Left renal pelvis (tissue), 4 donors: ENCODE measurements around the gene ZNF319. TPM values are rescaled to one million over a fixed set of nuclear protein-coding genes. Genes with fewer than 3 reads are reported as not detected.
"Not testable (repeated sequence)": the region's sequence is repeated elsewhere in the genome, so short reads cannot be mapped to it uniquely, and the experiment has no call there.

ENCODE experiments used
- DNase-seq, 4 donors: peaks; one replicate each; pipeline ENCODE4 v3.0.0-alpha.2; 2013; ENCODE audit warnings: low read depth in 4 of 4, low spot score in 3 of 4
- polyA plus RNA-seq, 4 donors: library from polyadenylated mRNA; unstranded; fragments of 120-200 nt; gene quantifications; one replicate each; pipeline ENCODE4 v1.2.1, GENCODE V29; 2013; ENCODE audit not compliant: insufficient read length in 4 of 4

ZNF319 gene
- polyA plus RNA-seq, 4 donors = 9.5 to 12.9 (median 10.5) TPM

GRCh38 chr16:58022601-58023371 lies 22.3 kb upstream of the ZNF319 start:
- no peak for DNase-seq

GRCh38 chr16:58021661-58022551 lies 21.4 kb upstream of the ZNF319 start:
- DNase-seq = no peak

- DNase-seq = no peak
These were observed 20.4 kb upstream of the ZNF319 start for GRCh38 chr16:58020628-58021521.

DNA sequence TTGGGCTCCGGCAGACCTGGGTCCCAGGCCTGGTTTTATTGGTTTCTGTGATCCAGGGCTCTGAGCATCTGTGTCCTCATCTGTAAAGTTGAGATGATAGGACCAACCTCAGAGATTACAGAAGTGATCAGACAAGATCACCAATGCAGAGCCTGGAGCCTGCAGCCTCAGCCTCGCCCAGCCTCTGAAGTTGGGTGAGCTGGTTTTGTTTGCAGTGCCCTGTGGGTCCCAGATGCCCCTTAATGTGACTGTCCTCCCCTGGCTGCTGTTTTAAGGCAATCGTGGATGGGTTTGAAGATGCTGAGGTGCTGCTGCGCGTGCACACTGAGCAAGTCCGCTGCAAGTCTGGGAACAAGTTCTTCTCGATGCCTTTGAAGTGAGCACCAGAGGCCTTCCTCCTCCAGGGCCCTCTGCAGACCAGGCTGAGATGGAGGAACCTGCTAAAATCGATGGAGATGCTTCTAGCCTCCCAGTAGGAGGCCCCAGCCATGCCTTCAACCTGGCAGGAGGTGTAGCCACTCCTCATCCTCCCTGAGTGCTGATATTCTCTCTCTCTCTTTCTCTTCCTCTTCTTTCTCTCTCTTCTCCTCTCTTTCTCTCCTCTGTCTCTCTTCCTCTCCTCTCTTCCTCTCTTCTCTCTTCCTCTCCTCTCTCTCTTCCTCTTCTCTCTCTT lies 19.5 kb upstream of the ZNF319 start:
- DNase-seq = no peak

DNA sequence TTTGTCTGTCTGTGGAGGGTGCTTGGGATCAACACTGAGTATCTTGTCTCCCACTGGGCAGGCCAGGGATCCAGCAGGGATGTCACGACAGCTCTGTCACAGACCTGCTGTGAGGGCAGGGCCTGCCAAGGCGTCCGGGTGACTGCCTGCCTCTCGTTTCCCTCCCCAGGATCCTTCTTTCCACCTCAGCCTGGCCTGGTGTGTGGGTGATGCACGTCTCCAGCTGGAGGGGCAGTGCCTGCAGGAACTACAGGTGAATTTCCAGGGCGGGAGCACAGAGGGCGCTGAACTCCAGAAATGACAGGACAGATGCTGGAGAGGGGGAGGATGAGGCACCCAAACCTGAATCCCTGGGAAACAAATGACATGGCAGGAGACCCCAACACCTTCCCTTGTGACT lies 18.3 kb upstream of the ZNF319 start:
- DNase-seq = no peak

- DNase-seq = no peak
These were observed 16.5 kb upstream of the ZNF319 start for GRCh38 chr16:58016840-58017446.

DNA sequence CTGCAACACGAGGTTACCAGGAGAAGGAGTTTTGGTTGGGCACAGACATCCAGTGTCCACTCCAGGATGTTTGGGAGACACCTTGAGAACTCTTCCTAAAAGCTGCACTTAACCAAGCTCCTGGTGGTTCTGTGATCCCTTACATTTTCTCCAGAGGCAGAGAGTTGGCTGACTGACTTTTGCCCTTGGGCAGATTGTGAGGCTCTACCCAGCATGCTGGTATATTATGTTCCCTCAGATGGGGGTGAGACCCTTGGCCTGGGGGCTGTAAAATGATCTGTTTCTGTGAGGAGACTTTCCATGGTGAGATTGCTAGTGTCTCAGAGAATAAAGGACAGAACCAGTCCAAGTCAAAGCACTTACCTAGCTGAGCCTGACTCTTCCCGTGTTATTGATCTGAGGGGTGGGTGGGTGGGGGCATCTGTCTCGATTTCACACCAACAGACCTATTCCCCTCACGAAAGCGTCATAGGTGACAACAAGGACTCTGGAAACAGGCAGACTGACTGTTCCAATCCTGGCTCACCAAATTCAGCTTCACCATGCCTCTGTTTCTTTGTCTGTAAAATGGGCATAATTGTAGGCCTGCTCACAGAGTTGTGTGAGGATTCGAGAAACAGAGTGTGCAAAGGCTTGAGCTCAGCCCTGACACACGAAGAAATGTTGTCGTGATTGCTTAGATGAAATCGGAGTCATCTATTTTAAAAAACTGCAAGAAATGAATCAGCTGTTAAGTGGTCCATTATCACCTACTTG lies 12.9 kb upstream of the ZNF319 start:
- DNase-seq = no peak

- DNase-seq = no peak
These were observed 12.0 kb upstream of the ZNF319 start for GRCh38 chr16:58012481-58012880.

DNA sequence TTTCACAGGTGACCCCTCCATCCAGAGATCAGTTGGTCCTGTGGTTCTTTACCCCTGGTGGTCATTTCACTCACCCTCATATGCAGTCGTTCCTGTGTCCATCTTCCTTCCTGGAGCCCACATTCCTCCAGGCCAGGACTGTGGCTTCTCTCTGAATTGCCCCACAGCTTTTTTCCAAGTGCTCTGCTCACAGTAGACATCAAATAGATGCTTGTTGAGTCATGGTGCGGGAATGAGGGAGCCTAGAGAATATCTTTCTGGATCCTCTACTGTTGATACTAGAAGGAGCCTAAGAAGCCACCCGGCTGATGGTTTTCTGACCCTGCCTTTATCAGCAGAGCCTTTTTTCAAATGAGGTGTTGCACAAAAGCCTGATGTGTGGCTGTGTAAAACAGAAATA lies 11.2 kb upstream of the ZNF319 start:
- no peak for DNase-seq

DNA sequence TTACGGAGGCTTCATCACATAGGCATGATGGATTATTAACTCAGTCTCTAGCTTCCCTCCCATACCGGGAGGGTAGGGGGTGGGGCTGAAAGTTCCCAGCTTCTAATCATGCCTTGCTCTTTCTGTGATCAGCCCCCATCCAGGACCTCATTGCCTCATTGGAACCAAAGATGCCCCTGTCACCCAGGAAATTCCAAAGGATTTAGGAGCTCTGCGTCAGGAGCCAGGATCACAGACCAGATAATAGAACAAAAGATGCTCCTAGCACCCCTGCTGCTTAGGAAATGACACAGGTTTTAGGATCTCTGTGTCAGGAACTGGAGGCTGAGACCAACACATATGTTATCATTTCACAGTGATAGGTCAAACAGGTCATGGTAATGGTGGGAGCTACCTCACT lies 10.4 kb upstream of the ZNF319 start:
- DNase-seq = no peak

DNA sequence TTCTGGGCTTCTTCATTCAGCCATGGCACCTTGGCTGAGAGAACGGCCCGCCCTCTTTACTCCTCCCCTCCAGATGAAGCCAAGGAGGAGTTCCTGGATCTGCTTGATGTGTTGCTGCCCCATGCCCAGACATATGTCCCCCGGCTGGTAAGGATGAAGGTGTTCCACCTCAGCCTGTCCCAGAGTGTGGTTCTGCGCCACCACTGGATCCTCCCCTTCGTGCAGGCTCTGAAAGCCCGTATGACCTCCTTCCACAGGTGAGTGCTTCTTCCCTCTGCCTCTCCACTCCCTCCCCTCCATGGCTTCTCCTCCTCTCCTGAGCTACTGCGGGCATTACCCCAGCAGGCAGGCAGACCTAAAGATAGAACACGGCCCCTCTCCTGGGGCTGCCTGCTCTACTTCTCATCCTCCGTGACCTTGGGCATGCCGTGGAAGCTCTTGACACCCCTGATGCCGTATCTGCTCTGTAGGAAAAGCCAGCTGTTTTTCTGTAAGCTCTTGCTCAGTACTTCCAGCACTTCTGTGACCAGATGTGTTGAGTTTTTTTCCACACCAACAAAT lies 9.5 kb upstream of the ZNF319 start:
- no peak for DNase-seq

GRCh38 chr16:58004736-58005135 lies 4.3 kb upstream of the ZNF319 start:
- not testable (repeated sequence) for DNase-seq

DNA sequence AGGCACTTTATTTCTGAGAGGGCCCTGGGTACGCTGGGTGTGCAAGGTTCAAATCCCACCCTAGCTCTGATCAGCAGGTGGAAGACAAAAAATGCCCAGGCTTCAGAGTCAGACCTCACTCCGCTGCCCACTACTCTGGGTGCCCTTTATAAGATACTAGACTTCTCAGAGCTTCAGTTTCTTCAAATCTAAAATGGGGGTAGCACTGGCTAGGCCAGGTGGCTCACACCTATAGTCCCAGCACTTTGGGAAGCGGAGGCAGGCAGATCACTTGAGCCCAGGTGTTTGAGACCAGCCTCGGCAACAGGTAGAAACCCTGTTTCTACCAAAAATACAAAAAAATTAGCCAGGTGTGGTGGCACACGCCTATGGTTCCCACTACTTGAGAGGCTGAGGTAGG lies 2.5 kb upstream of the ZNF319 start:
- DNase-seq = no peak

- DNase-seq = no peak
These were observed 1.9 kb upstream of the ZNF319 start for GRCh38 chr16:58002416-58002800.

GRCh38 chr16:58001781-58002415 lies 1.4 kb upstream of the ZNF319 start:
- no peak for DNase-seq

DNA sequence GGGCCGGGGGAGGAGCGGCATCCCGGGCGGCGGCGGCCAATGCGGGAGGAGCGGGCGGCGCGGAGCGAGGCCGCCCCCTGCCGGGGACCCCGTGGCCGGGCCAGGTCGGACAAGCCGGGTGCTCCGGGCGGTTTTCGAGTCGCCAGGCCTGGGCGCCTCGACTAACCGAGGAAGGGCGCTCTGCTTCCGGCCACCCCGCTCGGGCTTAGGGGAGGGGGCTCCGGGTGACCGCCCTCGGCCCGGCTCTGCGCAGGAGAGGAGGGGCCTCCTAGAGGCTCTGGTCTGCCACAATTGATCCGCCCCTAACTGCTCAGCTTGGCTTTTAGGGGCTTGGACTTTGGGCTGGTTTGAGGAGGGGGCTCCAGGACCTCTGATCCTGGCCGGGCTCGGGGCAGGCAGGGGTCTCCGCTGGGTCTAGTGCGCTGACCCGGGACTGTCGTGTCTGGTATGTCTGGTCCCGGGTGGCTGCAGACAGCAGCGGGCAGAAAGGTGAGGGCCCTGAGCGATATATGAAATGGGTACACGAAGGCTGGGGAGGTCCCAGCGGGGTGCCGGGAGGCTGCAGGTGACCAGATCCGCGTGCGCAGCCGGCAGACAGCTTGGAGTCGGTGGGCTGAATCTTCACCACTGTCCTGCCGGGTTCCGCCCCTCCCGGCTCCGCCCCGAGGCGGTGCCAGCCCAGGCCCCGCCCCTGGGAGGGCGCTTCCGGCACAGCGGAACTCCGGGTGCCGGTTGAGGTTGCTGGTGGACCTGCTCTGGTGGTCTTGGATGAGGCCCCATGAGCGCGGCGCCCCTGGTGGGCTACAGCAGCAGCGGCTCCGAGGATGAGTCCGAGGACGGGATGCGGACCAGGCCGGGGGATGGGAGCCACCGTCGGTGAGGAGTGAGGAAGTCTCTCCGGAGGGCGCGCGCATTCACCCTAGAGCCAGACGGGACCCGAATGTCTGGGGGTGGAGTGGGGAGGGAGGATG lies 519 bp upstream of the ZNF319 start, which contains the start of gene USB1:
Gene USB1 (plus strand): TSS at position 702 of the 971 bp plus-strand sequence. CDS start 77 bp downstream, at position 779.
- DNase-seq = peak in 1 of 4 donors; percentile 74

DNA sequence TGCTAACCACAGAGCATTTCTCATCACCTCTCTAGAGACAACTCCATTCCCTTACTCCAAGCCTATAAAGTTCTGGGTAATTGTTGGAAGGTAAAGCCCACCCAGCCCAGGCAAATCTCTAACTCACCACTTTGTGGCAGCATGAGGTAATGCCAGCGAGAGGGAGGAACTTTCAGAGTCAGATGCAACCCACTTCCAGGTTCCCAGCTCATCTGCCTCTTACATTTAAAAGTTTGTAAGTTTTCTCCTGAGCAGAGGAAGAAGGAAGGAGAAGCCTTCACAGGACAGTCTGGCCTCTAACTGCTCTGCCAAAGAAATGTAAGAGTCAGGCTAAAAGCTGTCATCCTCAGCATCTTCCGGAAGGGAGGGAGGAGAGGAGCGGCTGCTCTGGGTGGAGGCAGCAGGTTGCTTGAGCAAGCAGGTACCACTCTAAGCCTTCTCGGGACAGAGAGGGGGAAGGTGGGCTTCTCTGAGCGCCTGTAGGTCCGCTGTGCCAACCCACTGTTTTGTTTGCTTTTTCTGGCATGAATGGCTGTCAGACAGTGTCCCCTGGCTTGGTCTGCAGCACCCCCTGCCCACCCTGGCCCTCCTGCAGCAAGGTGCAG lies 1.0 kb downstream of the ZNF319 start:
- DNase-seq = no peak
